Stimulated activated CD4-positive, alpha-beta T cell treated with anti-CD3 and anti-CD28 coated beads, Interleukin-4, amount 100 ng/mL, for 48 hours (primary cell): ENCODE results near the gene SLC24A4.

ENCODE experiments used
- DNase-seq, 2 donors: peaks; one replicate each; pipeline ENCODE4 v3.0.0-alpha.2; 2020; ENCODE audit warnings: low read depth in 2 of 2

Gene SLC24A4, protein sequence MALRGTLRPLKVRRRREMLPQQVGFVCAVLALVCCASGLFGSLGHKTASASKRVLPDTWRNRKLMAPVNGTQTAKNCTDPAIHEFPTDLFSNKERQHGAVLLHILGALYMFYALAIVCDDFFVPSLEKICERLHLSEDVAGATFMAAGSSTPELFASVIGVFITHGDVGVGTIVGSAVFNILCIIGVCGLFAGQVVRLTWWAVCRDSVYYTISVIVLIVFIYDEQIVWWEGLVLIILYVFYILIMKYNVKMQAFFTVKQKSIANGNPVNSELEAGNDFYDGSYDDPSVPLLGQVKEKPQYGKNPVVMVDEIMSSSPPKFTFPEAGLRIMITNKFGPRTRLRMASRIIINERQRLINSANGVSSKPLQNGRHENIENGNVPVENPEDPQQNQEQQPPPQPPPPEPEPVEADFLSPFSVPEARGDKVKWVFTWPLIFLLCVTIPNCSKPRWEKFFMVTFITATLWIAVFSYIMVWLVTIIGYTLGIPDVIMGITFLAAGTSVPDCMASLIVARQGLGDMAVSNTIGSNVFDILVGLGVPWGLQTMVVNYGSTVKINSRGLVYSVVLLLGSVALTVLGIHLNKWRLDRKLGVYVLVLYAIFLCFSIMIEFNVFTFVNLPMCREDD

DNA sequence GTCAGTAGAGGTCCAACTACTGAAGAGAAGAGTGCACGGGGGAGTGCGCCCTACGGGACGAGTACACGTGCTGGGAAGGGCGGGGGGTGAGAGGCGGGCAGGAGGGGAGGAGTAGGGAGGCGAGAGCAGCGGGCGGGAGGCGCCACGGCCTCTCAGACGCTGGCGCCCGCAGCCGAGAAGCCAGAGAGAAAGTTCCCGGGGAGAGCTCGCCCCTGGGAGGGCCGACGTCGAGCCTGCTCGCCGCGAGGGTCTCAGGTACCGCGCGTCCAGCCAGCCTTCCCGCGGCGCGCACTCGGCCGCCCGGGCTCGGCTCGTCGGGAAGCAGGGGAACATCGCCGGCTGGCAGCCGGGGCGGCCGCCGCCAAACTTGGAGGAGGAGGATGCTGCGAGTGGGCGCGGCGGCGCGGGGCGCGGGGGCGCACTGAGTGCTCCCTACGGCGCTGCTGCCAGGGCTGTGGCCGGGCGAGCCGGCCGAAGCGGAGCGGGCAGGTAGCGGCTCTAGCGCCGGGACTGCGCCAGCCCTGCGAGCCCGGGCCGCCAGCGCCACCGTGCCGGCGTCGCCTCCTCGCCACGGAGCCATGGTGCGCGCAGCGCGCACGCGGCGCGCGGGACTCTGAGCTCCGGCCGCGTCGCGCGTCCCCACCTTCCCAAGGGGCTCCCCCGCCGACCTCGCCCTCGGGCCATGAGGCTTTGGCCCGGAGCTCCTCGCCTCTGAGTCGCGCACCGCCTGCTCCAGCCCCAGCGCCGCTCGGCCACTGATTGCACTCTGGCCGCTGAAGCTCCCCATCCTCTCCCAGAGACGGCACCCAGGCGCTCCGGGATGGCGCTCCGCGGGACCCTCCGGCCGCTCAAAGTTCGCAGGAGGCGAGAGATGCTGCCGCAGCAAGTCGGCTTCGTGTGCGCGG is at the start of gene SLC24A4:
Gene SLC24A4, plus strand, starts transcription at position 155 of the 905 bp plus-strand sequence. Its CDS starts 666 bp downstream, at position 821.
- DNase-seq, result no peak

DNA sequence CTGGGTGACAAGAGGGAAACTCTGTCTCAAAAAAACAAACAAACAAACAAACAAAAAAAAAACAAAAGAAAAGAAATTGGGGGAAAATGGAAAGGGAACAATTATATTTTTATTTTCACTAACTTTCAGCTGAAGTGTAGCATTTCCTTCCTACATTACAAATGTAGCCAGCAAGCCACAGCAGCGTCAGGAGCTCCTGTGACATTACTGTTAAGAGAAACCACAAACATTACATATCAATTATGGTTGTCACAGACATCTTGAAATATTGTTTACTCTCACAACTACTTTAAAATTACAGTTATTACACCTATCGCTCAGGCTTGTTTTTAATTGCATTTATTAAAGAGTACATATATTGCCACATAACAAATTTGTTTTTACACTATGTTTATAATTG is 49.8 kb upstream of the SLC24A4 start:
- no peak for DNase-seq

DNA sequence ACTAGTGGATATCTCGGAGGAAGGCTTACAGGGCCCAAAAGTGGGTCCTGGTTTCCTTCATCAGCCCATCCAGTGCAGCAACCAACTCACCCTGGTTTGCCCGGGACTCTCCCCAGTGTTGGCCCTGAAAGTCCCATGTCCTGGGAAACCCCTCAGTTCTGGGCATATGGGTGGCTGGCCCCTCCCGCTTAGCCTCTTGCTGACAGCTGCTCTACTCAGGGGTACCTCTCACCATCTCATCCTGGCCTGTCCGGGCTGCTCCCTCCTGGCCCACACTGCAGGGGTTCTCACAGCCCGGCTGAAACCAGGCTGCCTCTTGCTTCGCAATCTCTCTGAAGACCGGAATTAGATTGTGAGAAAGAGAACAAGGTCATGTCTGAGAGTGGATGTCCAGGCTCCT is 48.9 kb upstream of the SLC24A4 start:
- DNase-seq, result no peak

DNA sequence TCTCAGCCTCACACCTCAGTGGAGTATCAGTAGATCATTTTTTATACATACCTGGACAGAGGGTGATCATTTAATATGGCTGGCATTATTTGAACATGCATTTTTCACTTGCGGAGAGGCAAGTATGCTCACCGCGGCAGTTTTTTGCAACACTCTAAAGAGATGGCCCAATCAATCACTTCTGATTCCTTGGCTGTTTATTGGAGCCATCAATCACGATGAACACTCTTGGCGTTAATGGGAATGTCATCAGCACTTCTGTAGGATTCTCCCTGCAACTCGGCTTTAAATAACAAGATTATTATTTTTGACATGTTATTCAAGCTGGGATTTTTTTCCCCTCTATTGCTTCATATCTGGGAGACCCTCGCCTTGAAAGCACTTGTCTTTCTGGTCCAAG is 46.9 kb upstream of the SLC24A4 start:
- no peak for DNase-seq

DNA sequence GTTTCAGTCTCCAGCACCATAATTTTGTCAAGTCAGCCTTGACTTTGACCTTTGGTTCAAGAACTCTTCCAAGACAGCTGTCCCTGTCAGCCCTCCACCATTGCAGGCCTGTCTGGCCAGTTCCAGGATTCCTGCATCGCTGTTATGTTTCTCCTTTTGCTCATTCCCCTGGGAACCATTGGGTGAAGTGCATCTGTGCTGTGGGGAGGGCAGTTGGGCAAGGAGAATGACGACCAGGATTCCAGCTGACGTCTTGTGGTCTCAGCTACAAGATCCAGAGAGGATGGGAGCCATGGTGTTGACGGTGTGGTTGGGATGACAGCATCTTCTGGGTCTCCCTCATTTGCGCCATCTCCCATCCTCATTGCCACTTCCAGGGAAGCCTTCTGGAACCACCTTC is 45.9 kb upstream of the SLC24A4 start:
- no peak for DNase-seq

DNA sequence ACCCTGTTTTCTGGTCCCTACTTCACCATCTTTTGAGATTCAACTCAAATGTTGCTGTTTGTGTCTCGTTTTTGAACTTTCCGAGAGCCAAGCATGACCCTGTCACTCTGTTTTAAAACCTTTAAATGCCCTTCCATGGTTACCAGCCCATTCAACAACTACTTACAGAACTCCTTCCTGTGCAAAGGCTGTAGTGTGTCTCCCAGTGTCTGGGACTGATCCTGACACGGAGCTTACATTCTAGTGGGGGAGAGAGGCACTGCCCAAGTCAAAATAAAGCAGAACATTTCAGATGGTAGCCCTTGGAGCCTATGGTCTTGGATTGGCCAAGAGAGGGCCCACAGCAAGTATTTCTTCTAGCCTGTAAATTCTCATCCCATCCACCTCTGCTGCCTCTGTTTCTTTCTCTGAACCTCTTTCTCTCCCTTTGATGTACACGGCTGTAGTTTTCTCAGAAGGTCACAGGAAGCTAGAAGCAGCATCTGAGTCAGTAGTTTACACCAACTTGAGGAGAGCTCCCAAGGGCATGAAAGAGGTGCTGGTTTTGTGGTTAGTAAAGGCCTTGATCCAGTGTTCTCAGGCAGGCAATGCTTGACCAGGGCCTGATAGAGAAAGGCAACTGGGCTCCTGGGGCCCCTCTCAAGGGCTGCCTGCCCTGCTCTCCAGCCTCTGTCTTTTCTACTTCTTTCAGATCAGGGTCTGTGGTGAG is 42.3 kb upstream of the SLC24A4 start:
- no peak for DNase-seq

DNA sequence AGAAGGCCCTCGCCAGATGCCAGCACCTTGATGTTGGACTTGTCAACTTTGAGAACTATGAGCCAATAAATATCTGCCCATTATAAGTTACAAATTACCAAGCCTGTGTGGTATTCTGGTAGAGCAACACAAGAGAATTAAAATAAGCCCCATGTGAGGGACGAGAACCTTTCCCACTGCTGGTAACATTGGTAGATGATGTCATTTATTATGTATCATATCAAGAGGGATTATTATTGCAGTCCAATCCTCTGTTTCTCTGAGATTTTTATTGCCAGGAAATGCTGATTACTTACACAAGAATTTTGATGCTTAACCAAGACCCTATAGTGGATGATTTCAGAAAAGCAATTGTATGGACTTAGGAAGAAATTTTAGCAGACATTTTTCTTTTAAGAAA is 40.3 kb upstream of the SLC24A4 start:
- DNase-seq, result no peak

DNA sequence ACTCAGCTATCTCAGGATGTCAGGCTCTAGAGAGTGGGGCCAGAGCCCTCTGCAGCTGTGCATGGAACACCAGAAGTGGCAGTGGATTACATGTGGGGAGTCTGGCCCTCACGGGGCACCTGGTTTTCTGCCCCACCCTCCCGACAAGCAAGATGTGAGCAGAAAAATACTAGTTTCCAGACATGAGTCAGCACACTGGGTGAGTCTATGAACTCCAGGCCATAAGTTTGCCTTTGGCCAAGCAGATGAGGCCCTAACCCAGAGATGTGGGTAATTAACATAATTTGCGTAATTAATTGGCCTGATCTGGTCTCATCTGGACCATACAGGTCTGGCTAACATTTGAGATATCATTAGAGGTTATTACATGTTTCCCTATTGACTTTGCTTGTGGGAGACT is 37.7 kb upstream of the SLC24A4 start:
- DNase-seq, result no peak

DNA sequence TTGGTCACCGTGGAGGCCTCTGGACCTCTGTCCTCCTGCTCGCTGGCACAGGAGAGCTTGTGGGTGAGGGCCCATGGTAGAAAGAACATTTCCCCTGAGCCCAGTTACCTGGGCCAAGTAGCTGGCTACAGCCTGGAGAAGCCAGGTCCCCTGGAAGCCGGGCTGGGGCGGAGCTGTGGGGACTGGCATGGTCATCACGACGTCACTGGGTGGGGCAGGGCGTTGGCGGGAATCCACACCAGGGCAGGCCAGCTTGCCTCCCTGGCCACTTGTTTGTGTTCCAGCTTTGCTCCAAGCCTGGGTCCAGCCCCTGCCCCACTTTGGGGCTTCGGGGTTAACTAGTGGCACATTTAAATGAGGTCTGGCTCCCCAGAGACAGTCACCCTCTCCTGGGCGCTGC is 35.0 kb upstream of the SLC24A4 start:
- no peak for DNase-seq

DNA sequence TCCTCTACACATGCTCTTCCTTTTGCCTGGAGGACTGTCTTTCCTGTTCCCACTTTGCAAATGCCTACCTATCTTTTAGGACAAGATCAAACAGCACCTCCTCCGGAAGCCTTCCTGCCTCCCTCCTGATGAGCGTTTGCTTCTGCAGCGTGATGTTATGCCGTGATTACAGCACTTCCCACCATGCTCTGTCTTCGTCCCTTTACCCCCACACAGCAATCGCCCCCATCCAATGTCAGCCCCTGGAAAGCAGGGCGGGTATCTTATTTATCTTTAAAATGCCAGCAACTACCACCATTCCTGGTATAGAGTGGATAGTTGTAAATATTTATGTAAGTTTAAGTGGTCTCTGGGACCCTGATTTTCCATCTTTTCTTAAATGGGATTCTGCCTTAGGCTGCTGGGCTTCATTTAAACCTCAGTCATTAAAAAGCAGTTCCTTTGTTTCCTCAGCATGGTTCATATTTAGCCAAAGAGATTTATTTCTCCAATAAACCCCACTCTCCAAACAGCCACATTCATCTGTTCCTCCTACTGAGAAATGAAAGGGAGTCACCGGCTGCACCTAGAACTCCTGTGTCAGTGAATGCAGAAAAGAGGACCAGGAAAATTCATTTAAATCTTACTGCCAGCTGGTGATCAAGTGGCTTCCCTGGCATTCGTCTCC is 33.8 kb upstream of the SLC24A4 start:
- DNase-seq, result no peak

DNA sequence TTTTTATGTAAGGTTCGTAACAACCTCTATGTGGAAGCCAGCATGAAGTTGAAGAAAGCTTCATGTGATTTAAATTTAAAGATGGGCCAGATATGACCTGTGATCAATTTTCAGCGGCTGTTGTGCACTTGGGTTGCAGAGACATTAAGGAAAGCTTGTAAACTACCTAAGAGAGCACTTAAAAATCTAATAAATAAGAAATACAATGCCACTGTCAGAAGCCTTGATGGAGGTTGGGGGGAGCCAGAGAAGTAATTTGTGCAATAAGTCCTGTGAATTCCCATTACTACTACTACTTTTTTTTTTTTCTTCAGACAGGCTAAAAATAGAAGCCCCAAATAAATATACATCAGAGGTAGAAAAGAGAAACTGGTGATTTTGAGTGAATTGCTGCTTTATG is 30.3 kb upstream of the SLC24A4 start:
- no peak for DNase-seq

DNA sequence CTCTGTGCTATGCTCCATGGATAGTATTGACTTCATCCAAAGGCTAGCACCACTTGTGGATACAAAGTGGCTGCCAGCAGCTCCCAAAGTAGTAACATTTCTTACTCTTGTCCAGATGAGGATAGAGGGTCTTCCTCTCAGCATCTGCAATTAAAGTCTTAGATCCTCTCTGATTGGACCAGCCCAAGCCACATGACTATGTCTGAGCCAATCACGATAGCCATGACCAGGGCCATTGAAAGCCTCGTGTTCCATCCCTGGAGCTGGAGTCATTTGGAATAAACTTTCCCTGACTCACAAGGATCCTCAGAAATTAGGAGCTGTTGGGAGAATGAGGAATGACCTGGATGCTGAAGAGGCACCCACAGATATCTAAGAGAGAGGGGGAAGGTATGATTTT is 28.5 kb upstream of the SLC24A4 start:
- no peak for DNase-seq

DNA sequence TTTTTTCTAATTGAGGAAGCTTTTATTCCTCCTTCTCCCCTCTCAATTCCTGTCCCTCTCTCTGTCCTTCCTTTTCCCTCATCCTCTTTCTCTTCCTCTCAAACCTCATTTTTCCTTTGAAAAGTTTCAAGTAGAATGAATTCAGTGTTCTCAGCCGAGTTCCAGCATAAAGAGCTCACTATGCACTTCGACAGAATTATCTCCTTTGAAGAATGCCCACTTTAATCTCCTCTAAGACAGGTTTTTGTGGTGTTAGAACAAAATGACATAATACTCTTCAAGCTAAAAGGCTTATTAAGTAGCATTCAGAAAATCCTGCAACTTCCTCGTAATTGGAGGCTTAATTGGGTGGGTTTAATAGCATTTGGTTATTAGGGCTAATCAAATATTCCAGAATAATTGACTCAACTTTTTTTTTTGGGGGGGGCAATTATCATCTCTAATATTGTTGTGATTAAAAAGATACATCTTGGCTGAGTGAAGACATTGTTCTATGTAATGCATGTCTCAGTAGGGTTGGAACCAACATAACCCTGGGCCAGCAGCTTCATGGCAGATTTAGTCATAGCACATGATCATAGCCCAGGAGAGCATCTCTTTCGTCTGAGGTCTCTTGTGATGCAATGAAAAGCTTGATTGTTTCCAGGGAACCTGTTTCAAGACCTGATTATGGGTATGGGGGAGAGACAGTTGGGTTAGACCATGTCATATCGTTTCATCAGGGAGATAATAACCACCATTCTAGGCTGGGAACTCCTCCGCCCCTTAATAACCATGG is 25.0 kb upstream of the SLC24A4 start:
- no peak for DNase-seq

DNA sequence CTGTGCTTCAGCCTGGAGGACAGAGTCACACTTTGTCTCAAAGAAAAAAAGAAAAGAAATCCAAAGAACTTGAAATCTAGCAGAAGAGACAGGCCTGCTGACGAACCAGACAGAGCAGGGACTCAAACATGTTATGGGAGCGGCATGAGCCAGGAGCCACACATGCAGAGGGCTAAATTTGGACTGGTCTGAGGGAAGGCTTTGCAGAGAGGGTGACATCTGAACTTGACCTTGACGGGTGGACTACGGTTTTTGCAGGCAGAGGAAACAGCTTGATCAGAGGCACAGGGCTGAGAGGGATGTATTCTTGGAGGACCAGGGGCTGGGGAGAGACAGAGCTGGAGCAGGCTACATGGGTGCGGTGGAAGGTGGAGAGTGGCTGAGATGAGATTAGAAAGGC is 20.5 kb upstream of the SLC24A4 start:
- no peak for DNase-seq

DNA sequence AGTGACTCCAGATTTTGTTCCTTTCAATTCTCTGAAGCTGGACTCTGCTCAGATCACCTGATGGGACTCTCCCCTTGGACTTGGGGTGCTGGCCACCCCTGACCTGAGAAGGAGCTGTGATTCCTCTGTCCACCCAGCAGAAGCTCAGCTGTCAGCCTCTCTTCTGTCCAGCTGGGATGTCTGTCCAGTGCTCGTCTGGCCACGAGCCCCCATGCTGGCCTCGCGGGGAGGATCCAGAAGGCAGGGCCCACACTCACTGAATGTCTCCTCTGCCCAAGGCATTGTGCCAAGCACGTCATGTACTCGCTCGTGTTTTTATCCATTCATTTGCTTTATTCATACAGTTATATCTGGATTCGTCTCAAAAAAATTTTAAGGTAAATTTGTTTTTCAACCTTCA is 14.2 kb upstream of the SLC24A4 start:
- no peak for DNase-seq

DNA sequence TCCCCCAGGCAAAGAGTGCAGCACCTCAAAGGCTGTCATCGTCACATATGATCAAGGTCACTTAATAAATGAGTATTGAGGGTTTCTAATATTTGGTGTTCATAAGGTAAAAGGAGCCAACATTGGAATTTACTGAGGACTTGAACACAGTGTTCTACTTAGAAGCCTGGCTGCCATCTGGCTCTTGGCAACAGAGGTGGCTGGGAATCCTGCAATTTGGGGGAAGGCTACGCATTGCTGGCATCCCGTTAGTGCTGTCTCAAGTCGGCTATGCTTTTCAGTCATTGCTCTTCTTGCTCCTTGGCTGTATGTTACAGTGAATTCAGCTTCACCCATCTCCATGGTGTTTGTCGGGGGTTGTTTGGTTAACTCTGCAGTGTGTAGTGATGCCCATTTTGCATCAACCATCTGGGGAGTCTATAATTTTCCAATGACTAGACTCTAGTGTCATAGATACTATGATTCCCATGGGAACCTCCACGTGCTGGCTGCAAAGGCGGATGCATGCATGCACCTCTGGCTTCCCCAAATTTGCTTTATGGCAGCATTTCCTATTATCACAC is 12.9 kb upstream of the SLC24A4 start:
- DNase-seq, result no peak

DNA sequence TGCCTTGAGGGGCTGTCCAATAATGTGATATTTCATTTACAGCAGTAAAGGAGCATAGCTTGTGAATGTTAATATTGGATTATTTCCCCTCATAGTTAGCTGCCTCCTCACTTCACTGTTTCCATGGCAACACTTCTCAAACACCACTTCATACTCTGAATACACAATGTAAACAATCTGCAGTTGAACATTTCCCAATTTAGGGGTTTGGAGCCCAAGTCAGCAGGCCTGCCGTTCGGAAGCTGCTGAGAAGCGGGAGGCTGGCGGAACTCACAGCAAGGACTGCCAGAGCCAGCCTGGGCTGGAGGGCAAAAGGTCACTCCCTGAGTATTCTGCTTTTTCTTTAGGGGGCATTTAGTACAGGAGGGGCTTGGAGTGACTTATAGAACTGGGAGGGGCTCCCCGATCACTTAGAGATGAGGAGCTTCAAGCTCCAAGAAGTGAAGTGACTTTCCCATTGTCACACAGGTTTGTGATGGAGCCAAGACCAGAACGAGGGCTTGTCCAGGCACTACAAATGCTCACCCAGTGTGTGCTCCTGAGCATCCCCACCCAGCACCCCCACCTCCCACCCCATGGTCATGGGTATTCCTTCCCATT is 12.1 kb upstream of the SLC24A4 start:
- DNase-seq, result no peak

DNA sequence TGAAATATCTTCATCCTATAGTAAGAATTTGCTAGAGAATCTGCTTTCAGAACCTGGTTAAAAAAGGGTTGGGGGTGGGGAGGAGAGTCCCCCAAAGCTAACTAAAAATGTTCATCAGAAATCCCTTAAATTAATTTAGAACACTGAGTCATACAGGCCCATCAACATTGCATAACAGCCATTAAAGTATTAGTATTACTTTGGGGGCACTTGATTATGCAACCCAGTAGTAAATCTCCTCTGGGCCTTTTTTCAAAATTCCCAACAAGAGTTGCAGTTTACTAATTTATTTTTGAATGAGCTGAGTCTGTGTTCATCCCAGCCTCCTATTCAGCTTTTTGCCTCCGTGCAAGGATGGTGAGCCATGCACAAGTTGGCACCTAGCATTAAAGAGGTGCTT is 8.8 kb upstream of the SLC24A4 start:
- no peak for DNase-seq

DNA sequence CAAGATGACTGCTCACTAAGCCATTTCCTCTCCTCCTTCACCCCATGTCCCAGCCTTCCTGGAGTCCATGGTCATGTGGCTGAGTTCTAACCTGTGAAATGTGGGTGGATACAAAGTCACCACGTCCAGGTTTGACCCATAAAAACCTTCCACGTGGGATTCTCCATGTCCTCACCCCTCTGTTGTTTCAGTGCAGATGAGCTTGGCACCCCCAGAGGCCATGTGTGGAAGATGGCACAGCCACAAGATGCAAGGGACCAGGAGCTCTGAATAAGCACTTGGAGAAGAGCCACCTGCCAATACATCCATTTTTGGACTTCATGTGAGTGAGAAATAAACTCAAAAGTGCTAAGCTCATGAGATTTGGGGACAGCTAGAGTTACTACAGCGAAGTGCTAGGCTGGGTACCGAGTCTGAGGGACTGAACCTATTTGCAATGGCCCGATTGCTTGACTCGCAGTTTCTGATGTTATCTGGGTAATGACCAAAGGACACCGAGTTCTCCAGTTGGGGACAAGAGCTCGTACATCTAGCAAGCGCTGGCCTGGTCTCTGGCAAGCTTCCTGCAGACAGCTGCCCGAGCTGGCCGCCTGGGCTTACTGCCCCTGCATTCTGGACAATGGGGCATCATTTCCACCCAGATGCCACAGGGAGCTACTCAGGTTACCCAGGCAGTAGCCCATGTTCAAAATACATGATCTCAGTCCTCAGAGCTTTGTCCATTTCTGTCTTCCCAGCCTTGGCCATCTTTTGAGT is 7.7 kb upstream of the SLC24A4 start:
- no peak for DNase-seq
